ENCODE measurements around the gene KCNIP2.
"Not testable (repeated sequence)": the region's sequence is repeated elsewhere in the genome, so short reads cannot be mapped to it uniquely, and the experiment has no call there.

Gene KCNIP2

DNA sequence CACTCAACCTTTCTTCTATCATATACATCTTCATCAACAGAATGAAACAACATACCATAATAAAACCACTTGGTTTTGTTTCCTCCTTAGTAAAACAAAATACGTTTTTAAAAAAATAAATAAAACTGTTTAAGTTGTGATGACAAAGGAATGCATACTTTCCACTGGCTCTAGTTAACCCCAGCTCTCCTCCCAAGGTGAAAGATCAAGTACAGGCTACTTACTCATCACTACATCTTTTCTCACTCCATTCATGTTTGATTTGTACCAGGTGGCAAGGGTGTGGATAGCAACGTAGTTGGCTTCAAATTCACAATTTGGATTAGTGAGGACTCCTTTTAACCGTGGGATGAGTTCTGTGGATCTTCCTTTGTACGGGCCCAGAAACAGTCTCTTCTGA lies 40.1 kb downstream of the KCNIP2 start:
- TF ChIP-seq GATA1 (IDR thresholded peaks at IDR 0.05; ENCODE audit: low read depth, low read length) (no peak), POLR2A (IDR thresholded peaks at IDR 0.05; ENCODE audit: low read length) (no peak)
- no peak for DNase-seq

DNA sequence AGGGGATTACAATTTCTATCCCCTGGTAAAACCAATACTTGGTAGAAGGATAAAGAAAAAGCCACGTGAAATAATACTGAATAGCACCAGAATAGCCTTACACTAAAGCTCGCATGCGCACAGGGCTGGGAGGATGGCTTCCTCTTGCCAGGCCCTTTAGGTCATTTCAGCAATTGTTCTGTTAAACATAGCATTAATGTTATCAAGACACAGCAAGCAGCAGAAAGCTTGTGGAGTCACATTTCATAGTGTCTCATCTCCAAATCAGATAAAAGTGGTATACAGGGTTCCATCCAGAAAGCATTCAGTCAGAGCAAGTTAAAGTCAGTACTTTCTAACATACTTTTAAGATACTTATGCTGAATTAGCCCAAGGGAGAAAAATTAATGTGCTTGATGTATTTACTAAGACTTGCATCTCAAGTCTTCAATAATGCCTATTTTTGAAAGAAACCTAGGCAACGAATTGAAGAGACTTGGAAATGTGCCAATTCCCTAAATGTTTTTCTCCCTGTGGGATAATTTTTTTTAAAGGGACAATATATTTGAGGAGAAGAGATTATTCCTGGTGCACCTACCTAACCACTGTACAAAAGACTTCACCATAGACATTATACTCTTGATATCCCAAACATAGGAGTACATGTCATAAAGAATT lies 46.1 kb downstream of the KCNIP2 start:
- DNase-seq: peak; percentile 34 to 56
- no peak for TF ChIP-seq GATA1 (IDR thresholded peaks at IDR 0.05; ENCODE audit: low read depth, low read length)
- TF ChIP-seq POLR2A (IDR thresholded peaks at IDR 0.05; ENCODE audit: low read length): no peak

DNA sequence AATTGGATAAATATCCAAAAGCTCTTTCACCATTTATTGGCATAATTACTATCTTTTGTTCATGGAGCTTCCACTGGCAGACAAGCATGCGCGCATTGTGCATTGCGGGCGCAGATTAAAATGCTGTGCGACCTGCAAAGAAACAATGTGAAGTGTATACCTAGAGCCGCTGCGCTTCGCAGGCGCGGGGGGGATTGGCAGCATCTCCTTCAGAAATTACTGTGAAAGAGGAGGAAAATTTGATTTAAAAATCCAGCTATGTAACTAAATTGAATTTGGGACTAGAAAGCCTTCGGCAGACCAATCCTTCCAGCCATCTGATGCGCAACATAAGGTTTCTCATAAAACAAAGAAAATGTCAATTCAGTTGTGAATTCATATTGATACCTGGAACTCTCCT lies 50.1 kb downstream of the KCNIP2 start:
- TF ChIP-seq GATA1 (IDR thresholded peaks at IDR 0.05; ENCODE audit: low read depth, low read length): no peak
- TF ChIP-seq POLR2A (IDR thresholded peaks at IDR 0.05; ENCODE audit: low read length): no peak
- DNase-seq: no peak

DNA sequence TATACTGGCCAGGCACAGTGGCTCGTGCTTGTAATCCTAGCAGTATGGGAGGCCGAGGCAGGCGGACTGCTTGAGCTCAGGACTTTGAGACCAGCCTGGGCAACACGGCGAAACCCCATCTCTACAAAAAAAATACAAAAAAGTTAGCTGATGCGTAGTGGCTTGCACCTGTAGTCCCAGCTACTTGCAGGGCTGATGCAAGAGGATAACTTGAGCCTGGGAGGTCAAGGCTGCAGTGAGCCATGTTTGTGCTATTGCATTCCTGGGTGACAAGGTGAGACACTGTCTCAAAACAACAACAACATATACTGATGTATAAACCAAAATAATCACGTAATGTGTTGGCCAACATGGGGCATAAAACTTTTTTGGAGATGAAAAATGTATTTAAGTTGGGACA lies 53.9 kb downstream of the KCNIP2 start:
- DNase-seq: no peak
- TF ChIP-seq GATA1 (IDR thresholded peaks at IDR 0.05; ENCODE audit: low read depth, low read length) (no peak), POLR2A (IDR thresholded peaks at IDR 0.05; ENCODE audit: low read length) (no peak)

DNA sequence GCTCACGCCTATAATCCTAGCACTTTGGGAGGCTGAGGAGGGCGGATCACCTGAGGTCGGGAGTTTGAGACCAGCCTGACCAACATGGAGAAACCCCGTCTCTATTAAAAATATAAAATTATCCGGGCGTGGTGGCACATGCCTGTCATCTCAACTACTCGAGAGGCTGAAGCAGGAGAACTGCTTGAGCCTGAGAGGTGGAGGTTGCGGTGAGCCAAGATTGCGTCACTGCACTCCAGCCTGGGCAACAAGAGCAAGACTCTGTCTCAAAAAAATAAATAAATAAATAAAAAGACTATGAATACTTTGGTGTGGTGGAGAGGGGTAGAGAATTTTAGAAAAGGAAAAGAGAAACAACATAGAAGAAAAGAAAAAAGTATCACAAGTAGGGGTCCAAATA lies 54.4 kb downstream of the KCNIP2 start:
- not testable (repeated sequence) for DNase-seq

DNA sequence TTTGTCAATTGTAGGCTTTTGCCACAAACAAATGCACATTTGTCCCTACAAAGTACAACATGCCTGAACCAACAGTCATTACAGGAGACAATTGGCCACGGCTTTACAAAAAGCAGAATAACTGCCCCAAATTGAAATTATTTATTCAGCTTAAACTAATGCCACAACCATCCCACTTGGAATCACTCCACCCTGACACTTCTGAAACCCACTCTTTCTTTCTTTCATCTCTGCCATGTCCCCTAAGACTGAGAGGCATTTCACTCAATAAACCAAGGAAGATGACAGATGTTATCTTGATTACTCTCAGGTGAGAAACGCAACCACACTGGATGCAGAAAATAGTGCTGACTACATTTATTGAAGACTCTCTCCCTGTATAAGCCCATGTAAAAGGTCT lies 57.8 kb downstream of the KCNIP2 start:
- DNase-seq: no peak
- no peak for TF ChIP-seq GATA1 (IDR thresholded peaks at IDR 0.05; ENCODE audit: low read depth, low read length)
- TF ChIP-seq POLR2A (IDR thresholded peaks at IDR 0.05; ENCODE audit: low read length): no peak

GRCh38 chr10:101784558-101784957 lies 59.0 kb downstream of the KCNIP2 start:
- TF ChIP-seq GATA1 (IDR thresholded peaks at IDR 0.05; ENCODE audit: low read depth, low read length) (no peak), POLR2A (IDR thresholded peaks at IDR 0.05; ENCODE audit: low read length) (no peak)
- DNase-seq: no peak

DNA sequence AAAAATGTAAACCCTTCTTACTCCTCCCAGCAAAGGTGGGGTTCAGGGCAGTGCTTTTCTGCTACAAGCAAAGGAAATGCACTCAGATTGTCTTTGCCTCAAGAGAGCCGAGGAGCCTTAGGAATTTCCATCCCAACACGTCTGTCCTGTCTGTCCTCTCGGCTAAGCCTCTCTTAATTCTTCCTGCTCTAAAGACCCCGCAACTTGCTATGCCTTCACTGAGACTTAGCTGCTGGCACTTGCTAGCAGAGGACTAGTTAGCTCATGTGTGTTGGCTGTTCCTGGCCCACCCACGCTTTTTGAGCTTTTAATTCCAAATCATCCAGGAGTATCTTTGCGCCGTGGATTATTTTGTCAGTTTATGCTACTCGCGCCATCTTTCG lies 59.9 kb downstream of the KCNIP2 start:
- TF ChIP-seq GATA1 (IDR thresholded peaks at IDR 0.05; ENCODE audit: low read depth, low read length) (no peak), POLR2A (IDR thresholded peaks at IDR 0.05; ENCODE audit: low read length) (peak; percentile 20)
- DNase-seq: no peak

DNA sequence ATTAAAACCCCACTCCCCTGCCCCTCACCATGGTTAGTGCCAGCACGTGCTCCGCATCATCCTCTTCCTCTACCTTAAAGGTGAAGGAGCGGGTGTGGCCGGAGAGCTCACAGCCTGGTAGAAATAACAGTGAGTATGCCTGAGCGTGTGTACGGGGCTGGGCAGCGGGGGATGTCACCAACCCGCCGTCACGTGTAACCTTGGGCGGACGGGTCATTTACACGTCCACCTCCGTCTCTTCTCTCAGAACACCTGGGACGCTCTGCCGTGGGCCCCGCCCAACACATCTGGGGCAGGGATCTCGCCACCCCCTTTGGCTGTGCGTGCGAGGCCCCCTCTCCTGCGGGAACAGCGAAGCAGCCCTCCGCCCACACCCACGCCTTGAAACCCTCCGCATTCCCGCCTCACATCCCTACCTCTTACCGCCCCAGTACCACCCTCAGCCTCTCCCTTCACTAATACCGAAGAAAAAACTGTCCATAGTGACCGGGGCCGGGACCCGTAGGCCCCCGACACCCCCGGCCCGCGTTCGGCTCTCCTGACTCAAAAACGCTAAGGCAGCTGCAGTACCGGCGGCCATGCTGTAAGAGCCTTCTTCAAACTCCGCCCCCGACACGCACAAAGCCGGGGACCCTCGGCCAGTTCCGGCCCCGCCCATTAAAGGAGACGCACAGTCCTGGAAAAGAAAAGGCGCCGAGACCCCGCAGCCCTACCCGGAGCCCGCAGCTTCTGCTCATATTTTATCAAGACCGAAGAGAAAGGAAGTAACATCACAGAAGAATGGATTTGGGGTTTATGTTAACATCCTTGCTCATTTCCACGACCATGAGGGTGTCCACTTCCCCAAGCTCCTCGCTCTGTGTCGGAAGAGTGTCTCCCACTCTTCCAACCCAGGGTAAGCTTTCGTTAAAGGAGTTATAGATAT lies 60.5 kb downstream of the KCNIP2 start, which contains the start of gene NPM3:
NPM3 (minus strand) TSS at position 636 of the 925 bp plus-strand sequence; CDS start at position 580, 56 bp downstream.
- TF ChIP-seq GATA1 (IDR thresholded peaks at IDR 0.05; ENCODE audit: low read depth, low read length): no peak
- peak; percentile 46 for TF ChIP-seq POLR2A (IDR thresholded peaks at IDR 0.05; ENCODE audit: low read length)
- DNase-seq: peak; percentile 83 to 85

- no peak for DNase-seq
Observed at GRCh38 chr10:101781984-101782810, 61.4 kb downstream of the KCNIP2 start.

GRCh38 chr10:101781655-101781983 lies 62.0 kb downstream of the KCNIP2 start:
- DNase-seq: peak in 1 of 2 experiments; percentile 27
- no peak for TF ChIP-seq POLR2A (IDR thresholded peaks at IDR 0.05; ENCODE audit: low read length)
- no peak for TF ChIP-seq GATA1 (IDR thresholded peaks at IDR 0.05; ENCODE audit: low read depth, low read length)

More at GRCh38 chr10:101781984-101782810, 61.4 kb downstream of the KCNIP2 start:
- TF ChIP-seq POLR2A (IDR thresholded peaks at IDR 0.05; ENCODE audit: low read length) (no peak), GATA1 (IDR thresholded peaks at IDR 0.05; ENCODE audit: low read depth, low read length) (no peak)

- DNase-seq: peak; percentile 70 to 83
- no peak for TF ChIP-seq POLR2A (IDR thresholded peaks at IDR 0.05; ENCODE audit: low read length)
- no peak for TF ChIP-seq GATA1 (IDR thresholded peaks at IDR 0.05; ENCODE audit: low read depth, low read length)
Observed at GRCh38 chr10:101780818-101781654, 62.6 kb downstream of the KCNIP2 start.

GRCh38 chr10:101780187-101780817 lies 63.3 kb downstream of the KCNIP2 start:
- TF ChIP-seq POLR2A (IDR thresholded peaks at IDR 0.05; ENCODE audit: low read length): no peak
- TF ChIP-seq GATA1 (IDR thresholded peaks at IDR 0.05; ENCODE audit: low read depth, low read length): no peak

More at GRCh38 chr10:101780187-101780817, 63.3 kb downstream of the KCNIP2 start:
- no peak for DNase-seq

Measured in erythroblast (primary cell).